ENCODE measurements around the gene DGUOK. TPM values are rescaled to one million over a fixed set of nuclear protein-coding genes. Genes with fewer than 3 reads are reported as not detected.

DGUOK gene
- total and polyA plus RNA-seq, 2 donors (not counting 1 experiment from before 2014, with no cell fraction given), result 54.3 to 93.7 TPM

DNA sequence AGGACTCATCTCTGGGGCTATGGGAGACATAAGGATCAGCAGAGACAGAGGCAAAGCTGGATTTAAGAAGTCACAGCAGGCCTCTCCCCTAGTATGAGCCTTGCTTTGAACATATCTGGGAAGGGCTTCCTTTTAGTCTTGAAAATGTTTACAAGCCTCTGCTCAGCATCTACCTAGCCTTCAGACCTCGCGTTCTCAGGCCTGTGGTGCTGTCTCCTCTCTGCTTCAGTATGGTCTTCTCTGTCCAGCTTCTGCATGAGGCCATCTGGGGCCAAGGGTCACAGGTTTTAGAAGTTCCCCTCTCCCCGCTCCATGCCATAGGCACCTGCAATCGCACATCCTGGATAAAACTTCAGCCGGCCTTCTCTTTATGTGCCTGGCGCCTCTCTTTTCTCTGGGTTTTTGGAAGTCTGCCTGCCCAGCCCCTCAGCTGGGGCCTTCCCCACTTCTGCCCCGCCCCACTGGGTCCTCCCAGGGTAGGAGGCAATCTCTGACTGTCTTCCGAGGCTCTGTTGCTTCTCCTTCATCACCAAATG lies 26.8 kb upstream of the DGUOK start:
- no peak overlapping the region for H3K27ac ChIP-seq (ENCODE audit: insufficient read depth, low read length)
- peaks cover 11% of the 10 kb centered on the region for H3K4me1 ChIP-seq (ENCODE audit: control insufficient read depth, extremely low read depth, insufficient read depth, low read length)
- no peaks in the 10 kb centered on the region for H3K36me3 ChIP-seq (ENCODE audit: control insufficient read depth, insufficient read depth, low read length)
- H3K9me3 ChIP-seq (ENCODE audit: control insufficient read depth, insufficient read depth, low read depth, low read length), result no peaks in the 10 kb centered on the region
- H3K4me2 ChIP-seq (ENCODE audit: extremely low read depth, insufficient read depth, low read length), result no peak overlapping the region
- H3K27me3 ChIP-seq (ENCODE audit: control insufficient read depth, insufficient read depth, low read length), result no peaks in the 10 kb centered on the region
- no peak overlapping the region for H2AFZ ChIP-seq (ENCODE audit: low read length)
- H3K9ac ChIP-seq (ENCODE audit: insufficient read depth, low read length), result no peak overlapping the region
- no peak overlapping the region for H3K4me3 ChIP-seq (replicated peaks in 1 of 4; ENCODE audit: control extremely low read depth in 1 of 4, insufficient read depth in 1 of 4, low read depth in 3 of 4, low read length in 4 of 4)
- H4K20me1 ChIP-seq (ENCODE audit: control insufficient read depth, extremely low read depth, insufficient read depth, low read length), result no peaks in the 10 kb centered on the region
- no peak for DNase-seq (ENCODE audit: low read depth in 2 of 2)
- no peaks in the 10 kb centered on the region for H3K79me2 ChIP-seq (ENCODE audit: control insufficient read depth, insufficient read depth, low read length)
- no peak for TF ChIP-seq EZH2 (IDR thresholded peaks at IDR 0.05; ENCODE audit: low read length, missing control alignments)
- TF ChIP-seq, protein P1, sequence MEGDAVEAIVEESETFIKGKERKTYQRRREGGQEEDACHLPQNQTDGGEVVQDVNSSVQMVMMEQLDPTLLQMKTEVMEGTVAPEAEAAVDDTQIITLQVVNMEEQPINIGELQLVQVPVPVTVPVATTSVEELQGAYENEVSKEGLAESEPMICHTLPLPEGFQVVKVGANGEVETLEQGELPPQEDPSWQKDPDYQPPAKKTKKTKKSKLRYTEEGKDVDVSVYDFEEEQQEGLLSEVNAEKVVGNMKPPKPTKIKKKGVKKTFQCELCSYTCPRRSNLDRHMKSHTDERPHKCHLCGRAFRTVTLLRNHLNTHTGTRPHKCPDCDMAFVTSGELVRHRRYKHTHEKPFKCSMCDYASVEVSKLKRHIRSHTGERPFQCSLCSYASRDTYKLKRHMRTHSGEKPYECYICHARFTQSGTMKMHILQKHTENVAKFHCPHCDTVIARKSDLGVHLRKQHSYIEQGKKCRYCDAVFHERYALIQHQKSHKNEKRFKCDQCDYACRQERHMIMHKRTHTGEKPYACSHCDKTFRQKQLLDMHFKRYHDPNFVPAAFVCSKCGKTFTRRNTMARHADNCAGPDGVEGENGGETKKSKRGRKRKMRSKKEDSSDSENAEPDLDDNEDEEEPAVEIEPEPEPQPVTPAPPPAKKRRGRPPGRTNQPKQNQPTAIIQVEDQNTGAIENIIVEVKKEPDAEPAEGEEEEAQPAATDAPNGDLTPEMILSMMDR (conservative IDR thresholded peaks at IDR 0.05 in 1 of 2, IDR thresholded peaks at IDR 0.05 in 1 of 2; ENCODE audit: low read depth in 1 of 2, low read length in 2 of 2), result no peak

DNA sequence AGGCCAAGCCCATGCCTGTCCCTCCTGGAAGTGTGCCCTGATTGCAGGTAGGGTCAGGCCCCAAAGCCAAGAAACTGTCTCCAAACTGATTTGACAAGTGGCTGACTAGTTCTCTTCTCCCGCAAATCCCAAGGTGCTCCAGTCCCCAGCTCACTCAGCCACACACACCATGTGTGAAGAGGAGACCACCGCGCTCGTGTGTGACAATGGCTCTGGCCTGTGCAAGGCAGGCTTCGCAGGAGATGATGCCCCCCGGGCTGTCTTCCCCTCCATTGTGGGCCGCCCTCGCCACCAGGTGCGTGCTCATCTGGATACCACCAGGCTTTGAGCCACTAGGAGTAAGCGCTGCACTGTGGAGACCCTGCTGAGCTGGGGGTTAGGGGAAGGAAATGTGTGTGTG lies 25.5 kb upstream of the DGUOK start:
- Histone ChIP-seq H3K4me2 (ENCODE audit: extremely low read depth, insufficient read depth, low read length) (no peak overlapping the region), H3K4me3 (replicated peaks in 1 of 4; ENCODE audit: control extremely low read depth in 1 of 4, insufficient read depth in 1 of 4, low read depth in 3 of 4, low read length in 4 of 4) (no peak overlapping the region), H3K4me1 (ENCODE audit: control insufficient read depth, extremely low read depth, insufficient read depth, low read length) (peaks cover 11% of the 10 kb centered on the region), H3K9ac (ENCODE audit: insufficient read depth, low read length) (no peak overlapping the region), H3K27ac (ENCODE audit: insufficient read depth, low read length) (no peak overlapping the region), H2AFZ (ENCODE audit: low read length) (no peak overlapping the region), H3K36me3 (ENCODE audit: control insufficient read depth, insufficient read depth, low read length) (no peaks in the 10 kb centered on the region), H4K20me1 (ENCODE audit: control insufficient read depth, extremely low read depth, insufficient read depth, low read length) (no peaks in the 10 kb centered on the region), H3K79me2 (ENCODE audit: control insufficient read depth, insufficient read depth, low read length) (no peaks in the 10 kb centered on the region), H3K27me3 (ENCODE audit: control insufficient read depth, insufficient read depth, low read length) (no peaks in the 10 kb centered on the region), H3K9me3 (ENCODE audit: control insufficient read depth, insufficient read depth, low read depth, low read length) (no peaks in the 10 kb centered on the region)
- no peak for TF ChIP-seq EZH2 (IDR thresholded peaks at IDR 0.05; ENCODE audit: low read length, missing control alignments)
- TF ChIP-seq, protein P1 (conservative IDR thresholded peaks at IDR 0.05 in 1 of 2, IDR thresholded peaks at IDR 0.05 in 1 of 2; ENCODE audit: low read depth in 1 of 2, low read length in 2 of 2), result no peak
- no peak for DNase-seq (ENCODE audit: low read depth in 2 of 2)

DNA sequence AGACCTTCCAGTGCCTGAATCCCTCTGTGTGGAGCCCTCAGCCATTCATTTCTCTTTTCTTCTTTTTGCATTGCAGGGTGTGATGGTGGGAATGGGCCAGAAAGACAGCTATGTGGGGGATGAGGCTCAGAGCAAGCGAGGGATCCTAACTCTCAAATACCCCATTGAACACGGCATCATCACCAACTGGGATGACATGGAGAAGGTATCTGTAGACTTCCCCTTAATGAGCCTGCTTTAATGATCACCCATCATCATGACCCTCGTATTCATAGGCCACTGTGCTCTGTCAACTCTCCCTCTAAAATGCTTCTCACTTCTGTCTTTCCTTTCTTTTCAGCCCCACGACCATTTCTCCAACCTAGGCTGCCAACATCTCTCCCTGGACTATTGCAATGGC lies 24.4 kb upstream of the DGUOK start:
- H3K27me3 ChIP-seq (ENCODE audit: control insufficient read depth, insufficient read depth, low read length), result no peaks in the 10 kb centered on the region
- DNase-seq (ENCODE audit: low read depth in 2 of 2), result no peak

More for the DNA sequence above, 24.4 kb upstream of the DGUOK start:
- Histone ChIP-seq H3K4me1 (ENCODE audit: control insufficient read depth, extremely low read depth, insufficient read depth, low read length) (peaks cover 3% of the 10 kb centered on the region), H3K36me3 (ENCODE audit: control insufficient read depth, insufficient read depth, low read length) (no peaks in the 10 kb centered on the region), H2AFZ (ENCODE audit: low read length) (no peak overlapping the region), H3K9ac (ENCODE audit: insufficient read depth, low read length) (no peak overlapping the region), H3K4me3 (replicated peaks in 1 of 4; ENCODE audit: control extremely low read depth in 1 of 4, insufficient read depth in 1 of 4, low read depth in 3 of 4, low read length in 4 of 4) (no peak overlapping the region), H4K20me1 (ENCODE audit: control insufficient read depth, extremely low read depth, insufficient read depth, low read length) (no peaks in the 10 kb centered on the region), H3K9me3 (ENCODE audit: control insufficient read depth, insufficient read depth, low read depth, low read length) (no peaks in the 10 kb centered on the region), H3K79me2 (ENCODE audit: control insufficient read depth, insufficient read depth, low read length) (no peaks in the 10 kb centered on the region), H3K27ac (ENCODE audit: insufficient read depth, low read length) (no peak overlapping the region), H3K4me2 (ENCODE audit: extremely low read depth, insufficient read depth, low read length) (no peak overlapping the region)
- TF ChIP-seq, protein P1 (conservative IDR thresholded peaks at IDR 0.05 in 1 of 2, IDR thresholded peaks at IDR 0.05 in 1 of 2; ENCODE audit: low read depth in 1 of 2, low read length in 2 of 2), result no peak
- TF ChIP-seq EZH2 (IDR thresholded peaks at IDR 0.05; ENCODE audit: low read length, missing control alignments), result no peak

Measured in fibroblast of lung (primary cell).